Erythroblast (primary cell): ENCODE measurements around the gene RPS24.

Experiments used
- GATA1 ChIP-seq: IDR thresholded peaks from 2 replicates; pipeline ENCODE4 v1.6.1; 2011; ENCODE audit warnings: low read depth, mild to moderate bottlenecking, control low read depth, low read length, moderate library complexity
- POLR2A ChIP-seq: IDR thresholded peaks from 2 replicates; pipeline ENCODE4 v1.6.1; 2011; ENCODE audit warnings: mild to moderate bottlenecking, low read length

GRCh38 chr10:78000956-78001472 is 32.6 kb upstream of the RPS24 start:
- TF ChIP-seq POLR2A (no peak), GATA1 (no peak)
